Astrocyte of the cerebellum (primary cell): ENCODE results near the gene GDNF.

Experiments used
- DNase-seq: peaks from one replicate; pipeline ENCODE4 v3.0.0-alpha.2; 2011; ENCODE audit warnings: low read depth
- H3K4me3 ChIP-seq: 2 replicates; pipeline ENCODE4 v1.5.1; 2011; ENCODE audit warnings: mild to moderate bottlenecking, low read depth, low read length, moderate library complexity
- in situ Hi-C: cut with HindIII; loops from 2 replicates; pipeline ENCODE4 v1.10.0; 2017; ENCODE audit warnings: low sequenced_read_pairs
- TF ChIP-seq, protein P1 (sequence below): IDR thresholded peaks from 2 replicates; pipeline ENCODE4 v1.5.1; 2012; ENCODE audit warnings: low read length, low read depth, moderate library complexity, mild to moderate bottlenecking; ENCODE audit errors: missing control alignments

GDNF gene

DNA sequence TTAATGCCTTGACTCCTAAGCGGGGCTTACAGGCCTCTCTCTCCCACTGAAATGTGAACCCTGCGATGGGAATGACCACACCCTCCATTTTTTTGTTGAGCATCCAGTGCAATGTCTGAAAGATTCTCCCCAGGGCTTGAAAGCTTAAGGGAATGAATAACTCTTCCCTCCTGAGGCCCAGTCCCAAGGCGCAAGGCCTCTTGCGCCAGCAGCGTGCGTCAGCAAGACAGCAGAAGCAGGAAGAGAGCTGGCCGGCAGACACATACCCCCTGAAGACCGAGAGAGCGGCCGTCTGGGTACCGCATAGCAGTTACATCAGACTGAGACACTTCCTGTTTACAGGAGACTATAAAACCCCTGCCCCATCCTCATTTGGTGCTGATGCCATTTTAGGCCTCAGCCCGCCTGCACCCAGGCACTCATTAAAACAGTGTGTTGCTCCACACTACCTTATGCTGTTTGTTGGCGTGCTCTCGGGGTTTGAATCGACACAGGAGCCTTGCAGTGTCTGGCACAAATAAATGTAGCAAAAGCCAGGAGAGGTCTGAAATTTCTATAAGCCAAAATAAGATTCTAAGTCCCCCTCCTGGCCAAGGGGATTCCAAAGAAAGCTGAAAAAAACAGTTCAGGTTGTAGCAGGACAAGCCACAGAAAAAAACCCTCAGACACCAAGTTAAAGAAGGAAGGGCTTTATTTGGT lies 62.3 kb downstream of the GDNF start:
- no peak overlapping the region for H3K4me3 ChIP-seq
- TF ChIP-seq, protein P1, sequence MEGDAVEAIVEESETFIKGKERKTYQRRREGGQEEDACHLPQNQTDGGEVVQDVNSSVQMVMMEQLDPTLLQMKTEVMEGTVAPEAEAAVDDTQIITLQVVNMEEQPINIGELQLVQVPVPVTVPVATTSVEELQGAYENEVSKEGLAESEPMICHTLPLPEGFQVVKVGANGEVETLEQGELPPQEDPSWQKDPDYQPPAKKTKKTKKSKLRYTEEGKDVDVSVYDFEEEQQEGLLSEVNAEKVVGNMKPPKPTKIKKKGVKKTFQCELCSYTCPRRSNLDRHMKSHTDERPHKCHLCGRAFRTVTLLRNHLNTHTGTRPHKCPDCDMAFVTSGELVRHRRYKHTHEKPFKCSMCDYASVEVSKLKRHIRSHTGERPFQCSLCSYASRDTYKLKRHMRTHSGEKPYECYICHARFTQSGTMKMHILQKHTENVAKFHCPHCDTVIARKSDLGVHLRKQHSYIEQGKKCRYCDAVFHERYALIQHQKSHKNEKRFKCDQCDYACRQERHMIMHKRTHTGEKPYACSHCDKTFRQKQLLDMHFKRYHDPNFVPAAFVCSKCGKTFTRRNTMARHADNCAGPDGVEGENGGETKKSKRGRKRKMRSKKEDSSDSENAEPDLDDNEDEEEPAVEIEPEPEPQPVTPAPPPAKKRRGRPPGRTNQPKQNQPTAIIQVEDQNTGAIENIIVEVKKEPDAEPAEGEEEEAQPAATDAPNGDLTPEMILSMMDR: no peak
- no peak for DNase-seq
- in situ Hi-C loops: no loop called here

DNA sequence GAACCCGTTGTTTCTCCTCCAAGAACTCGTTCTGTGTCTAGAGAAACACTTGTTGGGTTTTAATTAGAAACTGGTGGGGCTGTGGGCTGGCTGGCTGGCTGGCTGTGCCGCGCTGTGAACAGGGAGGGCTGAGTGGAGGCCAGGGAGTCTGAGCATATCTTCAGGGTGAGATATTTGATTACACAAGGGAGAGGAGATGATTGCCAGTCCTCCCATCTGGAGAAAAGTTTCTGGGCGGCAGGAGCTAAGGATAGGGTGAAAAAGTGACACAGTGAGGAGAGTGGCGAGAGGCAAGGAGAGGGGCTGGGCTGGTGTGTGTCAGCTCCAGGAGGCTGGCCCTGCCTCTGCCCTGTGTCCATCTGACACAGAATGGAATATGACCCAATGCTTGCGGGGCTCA lies 63.0 kb downstream of the GDNF start:
- H3K4me3 ChIP-seq: no peak overlapping the region
- DNase-seq: no peak
- in situ Hi-C loops: no loop called here
- TF ChIP-seq, protein P1: no peak

DNA sequence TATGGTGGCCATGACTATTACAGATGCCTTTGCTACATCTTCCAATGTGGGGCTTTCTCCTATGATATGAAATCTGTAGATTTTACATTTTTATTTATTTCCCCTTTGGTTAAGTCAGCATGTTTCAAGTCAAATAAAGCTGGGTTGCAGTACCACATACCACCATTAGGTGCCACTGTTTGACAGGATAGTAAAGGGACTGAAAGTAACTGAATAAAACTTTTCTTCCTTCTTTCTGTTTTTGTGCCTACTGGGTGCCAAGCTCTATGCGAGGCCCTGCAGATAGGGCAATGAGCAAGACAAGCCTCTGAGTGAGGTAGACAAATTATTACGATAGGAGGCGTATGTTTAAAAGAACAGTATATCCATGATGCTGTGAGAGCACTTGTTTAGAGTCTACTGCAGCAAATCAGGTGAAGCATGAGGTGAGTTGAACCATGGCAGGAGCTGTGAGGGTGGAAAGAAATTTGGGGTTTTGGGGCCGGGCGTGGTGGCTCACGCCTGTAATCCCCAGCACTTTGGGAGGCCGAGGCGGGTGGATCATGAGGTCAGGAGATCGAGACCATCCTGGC lies 64.8 kb downstream of the GDNF start:
- TF ChIP-seq, protein P1: peak; percentile 57
- H3K4me3 ChIP-seq: no peak overlapping the region
- DNase-seq: no peak
- in situ Hi-C loops: no loop called here

DNA sequence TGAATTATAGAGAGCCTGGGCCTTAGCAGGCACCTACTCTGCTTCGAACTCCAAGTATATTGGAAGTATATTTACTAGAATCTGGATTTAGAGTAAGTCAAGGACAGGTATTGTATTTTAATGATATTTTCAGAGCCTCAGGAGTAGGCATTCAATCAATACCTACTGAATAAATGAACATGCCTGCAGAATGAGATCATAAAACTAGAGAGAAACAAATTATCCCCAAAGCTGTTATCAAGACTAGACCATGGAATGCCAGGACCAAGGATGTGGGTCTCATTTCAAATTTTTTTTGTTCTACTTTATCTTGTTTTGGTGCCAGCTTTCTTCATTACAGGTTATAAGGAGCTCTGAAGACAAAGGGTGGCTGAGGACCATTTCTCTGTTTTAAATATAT lies 66.0 kb downstream of the GDNF start:
- no peak for DNase-seq
- TF ChIP-seq, protein P1: no peak
- in situ Hi-C loops: no loop called here
- H3K4me3 ChIP-seq: no peak overlapping the region

DNA sequence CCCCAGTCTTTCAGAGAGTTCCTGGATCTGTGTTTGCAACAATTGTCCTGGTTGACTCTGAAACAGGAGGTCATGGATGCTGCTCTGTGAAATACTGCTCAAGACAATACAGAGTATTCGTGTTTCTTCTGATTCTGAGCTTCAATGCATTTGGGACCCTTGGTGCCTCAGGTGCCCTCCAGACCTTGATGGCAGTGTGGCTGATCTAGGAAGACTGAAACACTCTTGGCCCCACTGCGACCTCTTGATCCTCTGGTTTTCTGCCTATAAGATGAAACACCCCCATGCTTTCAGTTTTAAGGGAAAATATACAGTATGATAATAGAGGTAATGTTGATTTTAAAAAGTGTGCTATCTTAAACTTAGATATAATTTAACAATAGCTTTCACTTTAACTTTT lies 67.6 kb downstream of the GDNF start:
- TF ChIP-seq, protein P1: no peak
- no peak for DNase-seq
- in situ Hi-C loops: no loop called here
- H3K4me3 ChIP-seq: no peak overlapping the region

DNA sequence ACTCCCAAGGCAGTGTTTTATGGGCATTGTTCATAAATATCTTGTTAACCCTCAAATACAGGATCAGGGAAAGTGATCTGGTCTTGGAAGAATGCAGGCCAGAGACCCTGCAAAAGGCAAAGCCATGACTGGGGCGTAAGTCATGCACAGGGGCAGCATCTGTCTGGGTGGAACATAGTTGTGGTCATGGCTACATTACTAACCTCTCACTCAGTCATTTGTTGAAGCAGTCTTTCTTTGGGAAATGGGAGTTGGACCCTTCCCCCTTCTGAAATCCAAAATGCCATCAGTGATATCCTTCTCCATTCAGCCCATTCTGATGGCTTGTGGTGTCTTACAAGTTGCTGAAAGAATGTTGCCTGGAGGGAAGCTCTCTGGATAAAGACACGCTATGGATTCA lies 68.1 kb downstream of the GDNF start:
- in situ Hi-C loops: no loop called here
- TF ChIP-seq, protein P1: no peak
- H3K4me3 ChIP-seq: no peak overlapping the region
- DNase-seq: peak; percentile 92
